ENCODE data around the gene CCDC86. TPM values are rescaled to one million over a fixed set of nuclear protein-coding genes. Genes with fewer than 3 reads are reported as not detected.

Gene CCDC86
- polyA plus RNA-seq, 6 donors from 2014 or later, result 12.9 to 23.7 (median 14.7) TPM

DNA sequence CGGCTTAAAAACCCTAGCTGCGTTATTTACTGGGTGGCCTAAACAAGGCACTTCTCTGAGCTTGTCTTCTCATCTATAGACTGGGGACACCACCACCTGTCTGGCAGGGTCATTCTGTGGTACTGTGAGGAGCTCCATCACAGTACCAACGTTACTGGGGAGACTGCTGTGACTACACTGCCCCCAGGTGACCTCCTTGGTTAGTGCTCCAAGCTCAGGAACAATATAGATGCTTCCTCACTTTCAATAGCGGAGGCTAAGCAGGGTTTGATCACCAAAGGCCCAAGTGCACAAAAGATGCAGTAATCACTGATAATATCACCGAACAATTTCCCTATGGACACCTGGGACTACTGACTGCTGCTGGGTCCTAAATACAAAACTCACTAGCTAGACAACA lies 45.6 kb downstream of the CCDC86 start:
- Mint-ChIP-seq H3K27ac (peak overlapping the region in 2 of 6 donors; percentile 10 to 28), H3K4me1 (peaks cover 0 to 7% (median 4%) of the 10 kb centered on the region in 3 donors), H3K9me3 (no peaks in the 10 kb centered on the region), H3K27me3 (no peaks in the 10 kb centered on the region), H3K4me3 (no peak overlapping the region), H3K36me3 (peaks cover 0 to 14% of the 10 kb centered on the region in 2 donors)
- peak; percentile 30 to 53 for ATAC-seq (ENCODE audit: low read depth in 2 of 2)
- no peak for DNase-seq

DNA sequence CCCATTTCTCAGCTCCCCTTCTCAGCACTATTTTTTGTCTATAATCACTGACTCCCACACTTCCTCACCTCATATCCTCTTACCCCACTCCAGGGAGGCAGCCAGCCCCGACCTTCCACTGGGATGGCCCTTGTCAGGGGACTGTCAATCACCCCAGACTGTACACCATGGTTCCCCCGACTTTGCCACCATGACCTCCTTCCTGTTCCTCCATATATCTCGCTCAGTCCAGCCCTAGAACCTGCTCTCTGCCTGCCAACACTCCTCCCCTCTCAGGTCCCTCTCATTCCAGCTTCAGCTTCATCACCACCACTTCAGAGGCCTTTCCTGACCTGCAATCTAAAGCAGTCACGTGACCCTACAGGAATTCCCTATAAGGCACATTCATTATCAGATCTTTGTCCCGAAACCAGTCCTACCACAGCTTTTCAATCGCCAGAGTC lies 48.0 kb downstream of the CCDC86 start:
- H3K4me3 Mint-ChIP-seq, result no peak overlapping the region
- H3K27ac Mint-ChIP-seq, result peak overlapping the region in 3 of 6 donors; percentile 17 to 53 (median 45)
- peaks cover 0 to 4% (median 0%) of the 10 kb centered on the region in 3 donors for H3K4me1 Mint-ChIP-seq
- no peaks in the 10 kb centered on the region for H3K27me3 Mint-ChIP-seq
- DNase-seq, result no peak
- peaks cover 5 to 18% of the 10 kb centered on the region in 2 donors for H3K36me3 Mint-ChIP-seq
- ATAC-seq (ENCODE audit: low read depth in 2 of 2), result no peak
- no peaks in the 10 kb centered on the region for H3K9me3 Mint-ChIP-seq

DNA sequence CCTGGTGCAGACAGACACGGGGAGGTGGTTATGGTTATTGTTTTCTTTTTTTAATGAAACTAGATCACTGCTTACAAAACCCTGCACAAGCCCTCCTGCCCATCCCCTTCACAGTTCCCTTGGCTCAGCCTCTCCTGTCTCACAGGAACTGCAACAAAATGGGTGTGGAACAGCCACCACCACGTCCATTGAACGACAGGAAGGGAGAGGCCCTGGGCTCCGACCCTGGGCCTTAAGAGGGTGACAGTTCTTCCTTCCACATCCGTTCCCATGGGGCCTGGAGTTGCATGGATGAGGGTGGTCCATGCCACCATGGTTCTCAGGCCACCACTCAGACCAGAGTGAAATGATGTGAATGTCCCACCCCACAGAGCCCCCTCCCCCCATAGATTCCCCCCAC lies 48.8 kb downstream of the CCDC86 start:
- H3K4me3 Mint-ChIP-seq, result no peak overlapping the region
- DNase-seq (no peak), ATAC-seq (ENCODE audit: low read depth in 2 of 2) (no peak)
- H3K27me3 Mint-ChIP-seq, result no peaks in the 10 kb centered on the region
- H3K4me1 Mint-ChIP-seq, result peaks cover 0 to 4% (median 0%) of the 10 kb centered on the region in 3 donors
- H3K9me3 Mint-ChIP-seq, result no peaks in the 10 kb centered on the region
- peaks cover 13 to 18% of the 10 kb centered on the region in 2 donors for H3K36me3 Mint-ChIP-seq
- no peak overlapping the region for H3K27ac Mint-ChIP-seq

DNA sequence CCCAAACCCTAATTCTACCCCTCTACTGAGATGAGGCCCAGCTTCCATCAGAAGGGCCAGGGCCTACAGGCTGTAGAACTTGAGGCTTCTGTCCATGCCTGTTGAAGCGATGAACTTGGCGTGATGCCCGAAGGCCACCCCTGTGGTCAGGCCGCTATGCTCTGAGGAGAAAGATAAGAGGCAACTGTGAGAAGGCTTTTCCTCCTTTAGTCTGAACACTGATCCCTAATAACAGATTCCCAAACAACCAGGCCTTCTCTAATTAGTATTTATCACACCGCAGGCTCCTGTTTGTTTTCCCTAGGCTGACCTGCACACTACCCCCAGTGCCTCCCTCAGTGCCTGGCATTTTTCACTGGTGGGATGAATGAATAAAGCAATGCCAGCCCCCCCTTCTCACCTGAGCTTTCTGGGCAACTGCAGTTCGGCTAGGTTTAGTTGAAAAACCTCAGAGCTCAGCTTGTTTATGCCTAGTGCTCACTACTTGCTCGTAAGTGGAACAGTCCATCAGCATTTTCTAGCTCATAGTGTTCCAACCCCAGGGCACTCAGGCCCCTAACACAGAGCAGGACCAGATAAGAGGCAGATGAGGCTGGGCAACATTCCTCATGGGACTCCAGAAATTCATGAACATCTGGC lies 49.3 kb downstream of the CCDC86 start:
- Mint-ChIP-seq H3K9me3 (no peaks in the 10 kb centered on the region), H3K27ac (no peak overlapping the region), H3K27me3 (no peaks in the 10 kb centered on the region), H3K4me3 (no peak overlapping the region), H3K4me1 (peaks cover 0 to 4% (median 0%) of the 10 kb centered on the region in 3 donors), H3K36me3 (peaks cover 13 to 18% of the 10 kb centered on the region in 2 donors)
- ATAC-seq (ENCODE audit: low read depth in 2 of 2) (no peak), DNase-seq (no peak)

DNA sequence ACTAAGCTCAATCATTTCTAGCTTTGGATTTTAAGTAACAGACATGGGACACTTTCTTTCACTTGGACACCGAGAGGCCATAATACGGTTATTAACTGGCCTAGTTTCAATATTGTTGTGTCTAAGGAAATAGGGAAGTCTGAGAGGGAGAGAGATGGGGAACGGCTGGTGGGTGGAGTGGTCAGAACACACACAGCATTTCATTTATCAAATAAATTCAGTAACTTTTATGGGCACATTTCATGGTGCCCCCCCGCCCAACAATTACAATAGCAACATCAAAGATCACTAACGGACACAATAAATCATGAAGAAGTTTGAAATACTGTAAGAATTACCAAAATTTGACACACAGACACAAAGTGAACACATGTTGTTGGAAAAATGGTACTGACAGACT lies 53.8 kb downstream of the CCDC86 start:
- DNase-seq (no peak), ATAC-seq (ENCODE audit: low read depth in 2 of 2) (no peak)
- Mint-ChIP-seq H3K4me3 (no peak overlapping the region), H3K9me3 (no peaks in the 10 kb centered on the region), H3K27me3 (no peaks in the 10 kb centered on the region), H3K4me1 (peaks cover 5 to 7% (median 6%) of the 10 kb centered on the region in 3 donors), H3K36me3 (peaks cover 25 to 27% of the 10 kb centered on the region in 2 donors), H3K27ac (peak overlapping the region in 1 of 6 donors; percentile 41)

DNA sequence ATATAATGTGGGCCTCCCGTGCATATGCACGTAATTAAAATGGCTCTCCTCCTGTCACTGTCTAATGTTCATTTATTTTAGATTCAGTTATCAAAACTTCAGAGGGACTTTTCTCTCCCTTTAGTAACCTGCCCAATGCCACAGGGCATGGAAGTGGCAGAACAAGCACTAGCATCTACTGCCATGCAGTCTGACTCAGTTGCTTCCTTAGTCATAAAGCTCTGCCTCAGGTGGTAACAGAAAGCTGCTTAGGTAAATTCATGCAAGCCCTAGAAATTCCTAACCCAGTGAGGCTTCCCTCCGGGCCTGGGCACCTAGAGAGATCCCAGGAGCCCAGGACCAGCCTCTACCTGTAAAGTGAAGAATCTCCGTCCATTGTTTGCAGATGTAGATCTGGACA lies 55.6 kb downstream of the CCDC86 start:
- H3K36me3 Mint-ChIP-seq, result peaks cover 26 to 28% of the 10 kb centered on the region in 2 donors

DNA sequence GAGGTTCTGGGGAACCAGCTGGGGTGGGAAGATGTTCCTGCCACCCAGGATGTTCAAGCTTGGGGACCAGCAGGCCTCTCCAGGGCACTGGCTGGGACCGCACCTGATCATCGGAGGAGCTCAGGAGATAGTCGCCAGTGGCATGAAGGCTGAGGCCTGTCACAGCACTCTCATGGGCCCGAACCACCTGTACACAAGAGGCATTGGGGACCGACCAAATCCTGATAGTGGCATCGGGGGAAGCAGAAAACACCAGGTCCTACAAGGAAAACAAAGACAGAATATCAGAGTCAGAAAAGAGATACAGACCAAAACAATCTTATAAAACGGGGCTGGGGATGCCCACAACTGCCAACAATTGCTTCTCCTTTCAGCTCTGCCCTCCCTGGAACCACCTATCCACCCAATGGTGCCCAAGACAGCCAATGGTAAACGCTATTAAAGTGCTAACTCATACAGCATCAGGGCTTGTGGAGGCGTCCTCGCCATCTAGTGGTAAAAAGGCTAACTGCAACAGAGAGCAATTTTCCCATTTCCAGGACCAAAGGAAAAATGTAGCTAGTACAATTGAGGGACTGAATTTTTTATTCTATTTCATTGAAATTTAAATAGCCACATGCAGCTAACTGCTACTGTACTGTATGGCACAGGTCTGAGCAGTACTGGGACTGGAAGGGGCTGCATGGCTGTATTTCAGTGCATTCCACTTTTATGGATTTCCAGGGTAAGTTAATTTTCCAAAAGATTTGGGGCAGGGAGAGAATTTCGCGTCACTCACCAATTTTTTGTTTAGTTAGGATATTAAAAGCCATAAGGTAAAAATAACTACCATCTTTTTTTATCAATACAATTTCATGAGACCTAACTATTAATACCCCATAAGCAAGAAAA lies 57.4 kb downstream of the CCDC86 start:
- Mint-ChIP-seq H3K27me3 (no peaks in the 10 kb centered on the region), H3K9me3 (no peaks in the 10 kb centered on the region), H3K36me3 (peaks cover 24 to 28% of the 10 kb centered on the region in 2 donors), H3K4me3 (peak overlapping the region in 2 of 8 donors; percentile 47 to 50), H3K4me1 (peaks cover 14 to 20% (median 16%) of the 10 kb centered on the region in 3 donors), H3K27ac (no peak overlapping the region)
- peak; percentile 92 to 96 for ATAC-seq (ENCODE audit: low read depth in 2 of 2)
- peak; percentile 46 for DNase-seq

More for the DNA sequence above, 55.6 kb downstream of the CCDC86 start:
- Mint-ChIP-seq H3K27me3 (no peaks in the 10 kb centered on the region), H3K9me3 (no peaks in the 10 kb centered on the region), H3K27ac (peak overlapping the region in 3 of 6 donors; percentile 42 to 94 (median 50)), H3K4me1 (peaks cover 5 to 7% (median 6%) of the 10 kb centered on the region in 3 donors), H3K4me3 (peak overlapping the region in 1 of 8 donors; percentile 9)
- no peak for ATAC-seq (ENCODE audit: low read depth in 2 of 2)
- DNase-seq, result no peak

DNA sequence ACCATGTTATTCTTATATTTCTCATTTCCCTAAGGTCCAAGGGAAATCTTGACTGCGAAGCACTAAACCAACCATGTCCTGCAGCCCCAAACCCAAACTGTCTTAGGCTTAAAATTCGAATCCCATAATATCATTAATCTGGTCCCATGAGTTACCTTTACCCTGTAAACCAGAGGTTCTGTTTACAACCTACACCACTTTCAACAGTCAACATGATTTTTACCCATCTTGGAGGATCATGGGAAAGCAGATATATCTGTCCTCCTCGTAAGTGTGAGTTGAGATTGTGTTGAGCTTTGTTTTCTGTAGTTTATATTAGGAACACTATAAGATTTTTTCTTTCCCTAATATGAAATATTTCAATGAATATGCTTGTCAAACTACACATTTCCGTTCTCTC lies 58.1 kb downstream of the CCDC86 start:
- Mint-ChIP-seq H3K27ac (no peak overlapping the region), H3K4me1 (peaks cover 19 to 23% (median 22%) of the 10 kb centered on the region in 3 donors), H3K4me3 (peak overlapping the region in 1 of 8 donors; percentile 53), H3K27me3 (no peaks in the 10 kb centered on the region), H3K9me3 (no peaks in the 10 kb centered on the region), H3K36me3 (peaks cover 24% of the 10 kb centered on the region in 2 donors)
- ATAC-seq (ENCODE audit: low read depth in 2 of 2), result no peak
- DNase-seq, result no peak

Other genes with a start within 250 kb of the CCDC86 start
- not detected for gene MS4A8, start 142.5 kb upstream of the CCDC86 start, polyA plus RNA-seq (ENCODE audit: low read depth in 6 of 6)
- not detected for gene MS4A18, start 117.4 kb upstream of the CCDC86 start, polyA plus RNA-seq (ENCODE audit: low read depth in 6 of 6)
- gene MS4A15, start 85.2 kb upstream of the CCDC86 start, polyA plus RNA-seq (ENCODE audit: low read depth in 6 of 6), result not detected
- gene MS4A10, start 56.8 kb upstream of the CCDC86 start, polyA plus RNA-seq (ENCODE audit: low read depth in 6 of 6), result not detected
- not detected for gene PTGDR2, start 13.8 kb downstream of the CCDC86 start, polyA plus RNA-seq (ENCODE audit: low read depth in 6 of 6)
- gene ZP1, start 25.4 kb downstream of the CCDC86 start, polyA plus RNA-seq (ENCODE audit: low read depth in 6 of 6), result not detected
- gene PRPF19, start 64.5 kb downstream of the CCDC86 start, polyA plus RNA-seq (ENCODE audit: low read depth in 6 of 6), result 10 to 100 TPM in 5 of 6 donors, 1 to 10 TPM in 1; 5.6 to 19.3 (median 15.6) TPM
- gene TMEM109, start 72.0 kb downstream of the CCDC86 start, polyA plus RNA-seq (ENCODE audit: low read depth in 6 of 6), result 100 to 1,000 TPM; 286 to 521 (median 315) TPM
- gene TMEM132A, start 82.3 kb downstream of the CCDC86 start, polyA plus RNA-seq (ENCODE audit: low read depth in 6 of 6), result 1 to 10 TPM in 1 of 6 donors, under 1 TPM in 3, not detected in 2; 0.23 to 1.2 (median 0.40) TPM
- 10 to 100 TPM in 5 of 6 donors, 1 to 10 TPM in 1; 7.0 to 18.1 (median 15.9) TPM for gene SLC15A3, start 110.1 kb downstream of the CCDC86 start, polyA plus RNA-seq (ENCODE audit: low read depth in 6 of 6)
- gene CD6, start 129.6 kb downstream of the CCDC86 start, polyA plus RNA-seq (ENCODE audit: low read depth in 6 of 6), result 10 to 100 TPM in 4 of 6 donors, 1 to 10 TPM in 2; 6.4 to 25.2 (median 10.8) TPM